Stomach (tissue), 9 donors: Measurements from ENCODE around the gene ACSS2. TPM values are rescaled to one million over a fixed set of nuclear protein-coding genes. Genes with fewer than 3 reads are reported as not detected.
A peak's percentile ranks its signal among the peaks of the same experiment; 100 is the strongest.

Experiments used
- DNase-seq, 2 donors: peaks; one replicate each; pipeline versions ENCODE4 v3.0.0 to v3.0.0-alpha.2; 2013 to 2019
- H3K27ac ChIP-seq, 5 donors: fragments of 200-600 bp in 4 of 5; sonication (generic) in 4 of 5; one replicate each; pipeline ENCODE4 v1.5.1; 2013 to 2019; ENCODE audit warnings: mild to moderate bottlenecking in 1 of 5, moderate library complexity in 1 of 5
- H3K27me3 ChIP-seq, 3 donors: fragments of 200-600 bp; sonication (generic); one replicate each; pipeline ENCODE4 v1.5.1; 2017 to 2019; ENCODE audit warnings: mixed run types in 1 of 3
- H3K36me3 ChIP-seq, 4 donors: fragments of 200-600 bp; sonication (generic); 1 replicate in 3 of 4; 2 replicates in 1 of 4; pipeline ENCODE4 v1.5.1; 2016 to 2019
- H3K4me1 ChIP-seq, 4 donors: fragments of 200-600 bp; sonication (generic); one replicate each; pipeline ENCODE4 v1.5.1; 2016 to 2019
- H3K4me3 ChIP-seq, 4 donors: fragments of 200-600 bp; sonication (generic) in 3 of 4; one replicate each; pipeline ENCODE4 v1.5.1; 2016 to 2019; ENCODE audit warnings: mild to moderate bottlenecking in 1 of 4
- H3K9me3 ChIP-seq, 4 donors: fragments of 200-600 bp; sonication (generic); one replicate each; pipeline ENCODE4 v1.5.1; 2016 to 2019
- EP300 ChIP-seq: sonication (generic); formaldehyde crosslinking; IDR thresholded peaks from one replicate; pipeline ENCODE4 v1.6.1; 2017; ENCODE audit warnings: antibody characterized with exemption
- POLR2A ChIP-seq, 4 donors: fragments of 450-650 bp; IDR thresholded peaks; one replicate each; pipeline ENCODE4 v1.6.1; 2016; ENCODE audit warnings: antibody characterized with exemption in 4 of 4, control low read depth in 2 of 4, mild to moderate bottlenecking in 1 of 4, moderate library complexity in 1 of 4
- POLR2AphosphoS5 ChIP-seq, 3 donors: sonication (generic); formaldehyde crosslinking; IDR thresholded peaks; one replicate each; pipeline ENCODE4 v1.6.1; 2016; ENCODE audit warnings: antibody characterized with exemption in 3 of 3
- WGBS, 5 donors: extraction: QIAGEN DNeasy Blood & Tissue Kit in 3 of 5; methylation state at CpG; one replicate each; pipeline versions ENCODE4 v1.1.5 to v1.1.7; 2013 to 2018; 5-methylcytosine and 5-hydroxymethylcytosine counted together
- intact Hi-C: fragments of 100-400 bp; cut with DNase I; formaldehyde crosslinking; loops from one replicate; pipeline ENCODE4 v1.15.1; 2023; ENCODE audit warnings: low total_unique reads
- polyA plus RNA-seq, 3 donors: library from polyadenylated mRNA; stranded (reverse); fragments of 200-250 nt; gene quantifications; one replicate each; pipeline ENCODE4 v1.2.3, GENCODE V29; 2013
- total RNA-seq, 5 donors: library from RNA; depleted of rRNA; stranded (reverse); fragments of >200 nt; gene quantifications; one replicate each; pipeline versions ENCODE4 v1.1.0 to v1.2.3, GENCODE V29; 2014 to 2016
- TF ChIP-seq, protein P1 (sequence below), 7 experiments: fragments of 450-650 bp in 4 of 7; fragments of 200-600 bp in 3 of 7; sonication (generic) in 3 of 7; IDR thresholded peaks; one replicate each; pipeline ENCODE4 v1.5.1; 2016 to 2019; ENCODE audit warnings: antibody characterized with exemption in 7 of 7, control low read depth in 2 of 7, mild to moderate bottlenecking in 1 of 7
- donor health status: healthy with polysubstance abuse.
- donor health status: Bipolar disorder and iron deficiency.
- donor health status: healthy.

ACSS2 gene
- total and polyA plus RNA-seq, 8 donors = 59.0 to 1,709 (median 139) TPM

DNA sequence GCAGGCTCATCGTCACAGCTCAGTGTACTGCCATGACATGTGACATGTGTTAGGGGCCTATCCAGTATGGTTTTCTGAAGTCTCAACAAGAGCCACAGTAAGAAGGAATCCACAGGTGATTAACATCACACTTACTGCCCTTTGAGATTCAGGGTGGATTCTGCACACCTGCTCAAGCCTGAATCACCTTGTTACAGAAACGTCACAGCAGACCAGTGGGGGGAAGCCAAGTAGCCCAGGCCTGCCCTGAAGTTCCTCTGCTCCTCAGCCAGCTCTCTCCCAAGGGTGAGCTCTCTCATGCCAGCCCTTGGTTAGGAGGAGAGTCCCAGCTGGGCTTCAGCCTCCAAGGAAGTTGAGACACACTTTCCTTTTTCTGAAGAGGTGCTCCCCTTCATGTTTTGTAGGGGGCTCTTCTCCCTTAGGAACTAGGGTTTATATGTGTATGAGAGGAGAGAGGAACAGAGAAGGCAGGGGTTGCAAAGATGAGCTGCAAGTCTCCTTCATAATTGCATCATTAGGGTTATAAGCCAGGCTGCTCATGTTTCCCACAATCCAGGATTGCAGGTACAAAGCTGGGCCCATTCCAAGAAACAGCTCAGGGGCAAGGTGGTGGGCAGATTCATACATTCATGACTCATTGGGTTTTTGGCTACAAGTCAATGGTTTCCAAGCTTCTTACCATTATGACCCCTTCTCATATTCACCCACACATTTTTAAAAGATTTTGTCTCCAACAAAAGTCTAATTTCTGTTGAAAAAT, 67.6 kb downstream of the ACSS2 start:
- Histone ChIP-seq H3K27ac (no peak overlapping the region), H3K36me3 (peaks cover 21 to 55% (median 48%) of the 10 kb centered on the region in 4 donors), H3K27me3 (no peaks in the 10 kb centered on the region), H3K4me1 (peaks cover 7 to 49% (median 39%) of the 10 kb centered on the region in 4 donors), H3K9me3 (no peaks in the 10 kb centered on the region), H3K4me3 (no peak overlapping the region)
- TF ChIP-seq POLR2A (IDR thresholded peaks at IDR 0.05) = no peak
- TF ChIP-seq POLR2AphosphoS5 (IDR thresholded peaks at IDR 0.05) = no peak
- no peak for TF ChIP-seq EP300
- TF ChIP-seq, protein P1, sequence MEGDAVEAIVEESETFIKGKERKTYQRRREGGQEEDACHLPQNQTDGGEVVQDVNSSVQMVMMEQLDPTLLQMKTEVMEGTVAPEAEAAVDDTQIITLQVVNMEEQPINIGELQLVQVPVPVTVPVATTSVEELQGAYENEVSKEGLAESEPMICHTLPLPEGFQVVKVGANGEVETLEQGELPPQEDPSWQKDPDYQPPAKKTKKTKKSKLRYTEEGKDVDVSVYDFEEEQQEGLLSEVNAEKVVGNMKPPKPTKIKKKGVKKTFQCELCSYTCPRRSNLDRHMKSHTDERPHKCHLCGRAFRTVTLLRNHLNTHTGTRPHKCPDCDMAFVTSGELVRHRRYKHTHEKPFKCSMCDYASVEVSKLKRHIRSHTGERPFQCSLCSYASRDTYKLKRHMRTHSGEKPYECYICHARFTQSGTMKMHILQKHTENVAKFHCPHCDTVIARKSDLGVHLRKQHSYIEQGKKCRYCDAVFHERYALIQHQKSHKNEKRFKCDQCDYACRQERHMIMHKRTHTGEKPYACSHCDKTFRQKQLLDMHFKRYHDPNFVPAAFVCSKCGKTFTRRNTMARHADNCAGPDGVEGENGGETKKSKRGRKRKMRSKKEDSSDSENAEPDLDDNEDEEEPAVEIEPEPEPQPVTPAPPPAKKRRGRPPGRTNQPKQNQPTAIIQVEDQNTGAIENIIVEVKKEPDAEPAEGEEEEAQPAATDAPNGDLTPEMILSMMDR (IDR thresholded peaks at IDR 0.05) = no peak
- intact Hi-C loops = no loop called here
- no peak for DNase-seq
- WGBS, 5 donors = 73 to 88% (median 77%) methylated on average over 2 of the region's 2 CpGs

GRCh38 chr20:34945315-34946077, 69.1 kb downstream of the ACSS2 start:
- Histone ChIP-seq H3K4me1 (peaks cover 4 to 47% (median 32%) of the 10 kb centered on the region in 4 donors), H3K27ac (peak overlapping the region; percentile 64 to 82 (median 80)), H3K36me3 (peaks cover 13 to 59% (median 51%) of the 10 kb centered on the region in 4 donors), H3K9me3 (no peaks in the 10 kb centered on the region), H3K4me3 (no peak overlapping the region), H3K27me3 (no peaks in the 10 kb centered on the region)
- peak; percentile 10 to 53 (median 43) for TF ChIP-seq POLR2AphosphoS5 (IDR thresholded peaks at IDR 0.05)
- no peak for TF ChIP-seq POLR2A (IDR thresholded peaks at IDR 0.05)
- TF ChIP-seq, protein P1 (IDR thresholded peaks at IDR 0.05) = peak in 1 of 7 experiments; percentile 4
- intact Hi-C loops = no loop called here
- DNase-seq = peak; percentile 62 to 80
- whole genome bisulfite sequencing, 5 donors = 48 to 62% (median 50%) methylated on average over 7 of the region's 7 CpGs

GRCh38 chr20:34946661-34947060, 70.2 kb downstream of the ACSS2 start:
- 70 to 88% (median 81%) methylated on average over 3 of the region's 3 CpGs for WGBS, 5 donors
- Histone ChIP-seq H3K9me3 (no peaks in the 10 kb centered on the region), H3K27ac (peak overlapping the region; percentile 64 to 82 (median 79)), H3K4me1 (peaks cover 4 to 47% (median 32%) of the 10 kb centered on the region in 4 donors), H3K27me3 (no peaks in the 10 kb centered on the region), H3K4me3 (no peak overlapping the region), H3K36me3 (peaks cover 6 to 59% (median 49%) of the 10 kb centered on the region in 4 donors)
- intact Hi-C loops = no loop called here
- no peak for DNase-seq
- TF ChIP-seq POLR2A (IDR thresholded peaks at IDR 0.05) (no peak), EP300 (no peak), POLR2AphosphoS5 (IDR thresholded peaks at IDR 0.05) (no peak)
- TF ChIP-seq, protein P1 (IDR thresholded peaks at IDR 0.05) = no peak

DNA sequence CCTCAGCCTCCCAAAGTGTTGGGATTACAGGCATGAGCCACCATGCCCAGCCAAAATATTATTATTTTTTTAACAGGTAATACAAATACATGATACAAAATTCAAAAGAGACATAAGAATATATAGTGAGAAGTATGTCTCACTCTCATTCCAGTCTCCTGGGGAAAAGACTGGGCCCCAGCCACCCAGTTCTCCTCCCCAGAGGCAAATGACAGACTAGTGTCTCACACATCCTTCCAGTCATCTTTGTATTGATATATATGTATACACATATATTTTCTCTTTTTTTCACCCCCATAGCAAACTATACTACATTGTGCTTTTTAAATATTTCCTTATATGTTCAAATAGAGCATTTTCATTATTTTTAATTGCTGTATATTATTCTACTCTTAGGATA, 70.9 kb downstream of the ACSS2 start:
- H3K4me3 ChIP-seq = no peak overlapping the region
- no peak for DNase-seq
- peaks cover 0 to 54% (median 42%) of the 10 kb centered on the region in 4 donors for H3K36me3 ChIP-seq
- peak overlapping the region in 1 of 5 donors; percentile 80 for H3K27ac ChIP-seq
- TF ChIP-seq POLR2A (IDR thresholded peaks at IDR 0.05) = no peak
- no peak for TF ChIP-seq EP300
- H3K27me3 ChIP-seq = no peaks in the 10 kb centered on the region
- intact Hi-C loops = no loop called here
- H3K4me1 ChIP-seq = peaks cover 4 to 53% (median 32%) of the 10 kb centered on the region in 4 donors
- no peaks in the 10 kb centered on the region for H3K9me3 ChIP-seq
